Subcutaneous adipose tissue (tissue), 4 donors: ENCODE results near the gene NAPEPLD. TPM values are rescaled to one million over a fixed set of nuclear protein-coding genes. Genes with fewer than 3 reads are reported as not detected.

ENCODE experiments used
- total RNA-seq, 4 donors: library from RNA; depleted of rRNA; stranded (reverse); fragments of >200 nt; gene quantifications; one replicate each; pipeline ENCODE4 v1.1.0, GENCODE V29; 2016
- TF ChIP-seq, protein P1 (sequence below): fragments of 450-650 bp; IDR thresholded peaks from one replicate; pipeline ENCODE4 v1.5.1; 2016; ENCODE audit warnings: low read depth, mild to moderate bottlenecking, control low read depth, antibody characterized with exemption, moderate library complexity

NAPEPLD gene
- total RNA-seq, 4 donors from 2014 or later = 5.7 to 8.6 (median 6.3) TPM

DNA sequence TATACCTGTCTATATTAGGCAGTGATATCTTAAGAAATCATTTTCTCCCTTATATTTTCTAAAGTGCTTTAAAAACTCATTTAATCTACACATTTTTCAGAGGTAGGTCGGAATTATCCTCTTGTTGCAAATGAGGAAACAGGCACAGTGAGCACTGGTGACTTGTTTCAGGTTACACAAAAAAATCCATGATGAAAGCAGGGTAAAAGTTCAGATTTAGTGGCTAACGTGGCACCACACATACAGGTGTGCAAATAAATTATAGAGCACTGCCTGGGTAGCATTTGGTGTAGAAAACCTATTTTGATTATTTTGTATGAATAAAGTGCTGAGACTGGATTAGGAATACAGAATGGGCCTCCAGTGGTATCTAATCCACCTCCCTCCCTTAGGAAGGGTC, 47.4 kb downstream of the NAPEPLD start:
- TF ChIP-seq, protein P1, sequence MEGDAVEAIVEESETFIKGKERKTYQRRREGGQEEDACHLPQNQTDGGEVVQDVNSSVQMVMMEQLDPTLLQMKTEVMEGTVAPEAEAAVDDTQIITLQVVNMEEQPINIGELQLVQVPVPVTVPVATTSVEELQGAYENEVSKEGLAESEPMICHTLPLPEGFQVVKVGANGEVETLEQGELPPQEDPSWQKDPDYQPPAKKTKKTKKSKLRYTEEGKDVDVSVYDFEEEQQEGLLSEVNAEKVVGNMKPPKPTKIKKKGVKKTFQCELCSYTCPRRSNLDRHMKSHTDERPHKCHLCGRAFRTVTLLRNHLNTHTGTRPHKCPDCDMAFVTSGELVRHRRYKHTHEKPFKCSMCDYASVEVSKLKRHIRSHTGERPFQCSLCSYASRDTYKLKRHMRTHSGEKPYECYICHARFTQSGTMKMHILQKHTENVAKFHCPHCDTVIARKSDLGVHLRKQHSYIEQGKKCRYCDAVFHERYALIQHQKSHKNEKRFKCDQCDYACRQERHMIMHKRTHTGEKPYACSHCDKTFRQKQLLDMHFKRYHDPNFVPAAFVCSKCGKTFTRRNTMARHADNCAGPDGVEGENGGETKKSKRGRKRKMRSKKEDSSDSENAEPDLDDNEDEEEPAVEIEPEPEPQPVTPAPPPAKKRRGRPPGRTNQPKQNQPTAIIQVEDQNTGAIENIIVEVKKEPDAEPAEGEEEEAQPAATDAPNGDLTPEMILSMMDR = no peak

DNA sequence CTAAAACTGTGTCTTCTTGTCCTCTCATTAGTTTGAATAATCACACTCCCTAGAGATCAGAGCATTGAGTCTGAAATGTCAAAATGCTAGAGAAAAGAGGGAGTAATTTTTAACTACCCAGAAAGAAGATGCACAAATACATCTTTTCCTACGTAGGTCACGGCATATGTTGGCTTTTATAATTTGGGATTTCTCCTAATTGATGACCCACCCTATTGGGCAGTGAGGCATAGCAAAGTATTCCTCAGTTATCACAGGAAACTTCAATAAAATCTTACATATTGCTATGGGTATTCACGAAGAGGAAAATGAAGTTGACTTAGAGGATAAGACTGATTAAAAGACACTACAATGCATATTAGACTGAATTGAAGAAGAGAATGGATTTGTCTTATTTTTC, 48.6 kb downstream of the NAPEPLD start:
- TF ChIP-seq, protein P1 = no peak

DNA sequence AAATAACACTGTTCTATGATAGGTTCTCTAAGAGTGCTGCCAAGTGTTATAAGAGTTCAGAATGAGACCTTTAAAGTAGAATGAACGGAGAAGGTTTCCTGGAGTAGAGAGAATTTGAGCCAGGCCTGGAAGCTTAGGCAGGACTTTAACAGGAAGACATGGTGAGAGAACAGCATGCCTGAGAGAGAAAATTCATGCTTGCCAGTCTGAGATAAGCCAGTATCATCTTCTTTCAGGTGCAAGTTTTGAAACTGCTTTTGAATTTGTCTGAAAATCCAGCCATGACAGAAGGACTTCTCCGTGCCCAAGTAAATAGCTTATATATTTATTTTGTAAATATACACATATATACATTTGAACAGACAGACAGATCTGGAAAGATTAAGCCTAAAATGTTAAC, 51.9 kb downstream of the NAPEPLD start:
- TF ChIP-seq, protein P1 = no peak

DNA sequence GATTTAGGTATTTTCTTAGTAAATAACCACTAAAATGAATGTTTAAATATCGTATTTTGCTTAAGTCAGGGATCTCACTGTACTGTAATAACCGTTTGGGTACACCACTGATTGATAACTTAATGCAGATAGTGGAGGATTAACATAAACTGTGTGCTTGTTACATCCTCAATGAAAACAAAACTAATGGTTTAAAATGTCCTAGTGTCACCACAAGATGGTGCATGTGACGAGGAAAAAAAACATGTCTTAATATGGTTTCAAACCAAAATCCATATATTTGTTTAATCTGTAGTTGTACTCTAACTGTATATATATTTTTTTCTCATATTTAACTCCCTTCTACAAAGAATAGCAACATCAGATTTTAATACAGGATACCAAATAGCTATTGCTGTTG, 54.8 kb downstream of the NAPEPLD start:
- TF ChIP-seq, protein P1 = no peak

DNA sequence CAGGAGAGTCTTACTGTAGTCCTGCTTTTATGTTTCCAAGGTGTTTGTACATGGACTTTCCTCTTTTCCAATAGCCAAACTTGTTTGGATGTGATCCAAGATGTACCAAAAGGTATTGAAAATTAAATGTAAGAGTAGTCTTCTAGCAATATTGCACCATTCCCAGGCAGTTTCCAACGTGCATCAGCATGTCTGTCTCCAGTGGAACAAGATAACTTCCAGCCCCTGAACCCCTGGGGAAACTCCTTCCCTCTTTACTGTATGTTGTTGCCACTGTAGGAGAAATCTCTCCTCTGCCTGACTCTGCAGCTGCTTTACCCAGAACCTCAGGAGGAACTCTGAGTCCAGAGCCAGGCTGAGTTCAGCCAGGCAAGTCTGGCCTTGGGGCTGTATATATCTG, 55.5 kb downstream of the NAPEPLD start:
- TF ChIP-seq, protein P1 = no peak

DNA sequence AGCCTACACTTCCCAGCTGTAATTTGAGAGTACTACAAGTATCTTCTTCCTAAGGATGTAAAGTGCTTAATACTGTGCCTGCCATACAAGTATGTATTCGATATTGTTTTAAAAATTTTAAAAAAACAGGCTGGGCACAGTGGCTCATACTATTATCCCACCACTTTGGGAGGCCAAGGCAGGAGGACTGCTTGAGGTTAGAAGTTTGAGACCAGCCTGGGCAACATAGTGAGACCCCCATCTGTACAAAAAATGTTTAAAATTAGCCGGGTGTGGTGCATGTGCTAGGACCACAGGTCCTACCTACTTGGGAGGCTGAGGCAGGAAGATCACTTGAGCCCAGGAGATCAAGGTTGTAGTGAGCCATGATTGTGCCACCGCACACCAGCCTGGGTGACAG, 65.7 kb downstream of the NAPEPLD start:
- TF ChIP-seq, protein P1 = no peak

DNA sequence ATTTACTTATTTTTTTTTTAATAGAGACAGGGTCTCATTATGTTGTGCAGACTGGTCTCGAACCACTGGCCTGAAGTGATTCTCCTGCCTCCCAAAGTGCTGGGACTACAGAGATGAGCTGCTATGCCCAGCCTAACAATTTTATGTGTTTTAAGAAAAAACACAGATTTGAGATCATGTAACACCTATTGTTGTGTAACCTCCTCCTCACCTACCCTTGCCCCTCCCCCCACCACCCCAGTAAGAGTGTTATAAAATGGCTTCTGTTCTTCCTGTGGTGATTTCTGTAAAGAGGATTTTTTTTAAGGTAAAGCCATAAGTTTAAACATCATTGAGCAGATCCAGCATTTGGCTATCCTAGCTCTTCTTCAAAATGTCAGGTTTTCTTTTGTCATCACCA, 66.4 kb downstream of the NAPEPLD start:
- TF ChIP-seq, protein P1 = no peak
